SKM-1 treated with dmso at 0.1 percent for 144 hours (cell line): Measurements from ENCODE around the gene ESYT3.
"Not testable (repeated sequence)": the region's sequence is repeated elsewhere in the genome, so short reads cannot be mapped to it uniquely, and the experiment has no call there.

Experiments
- DNase-seq: peaks from one replicate; lab custom pipeline; 2025; ENCODE audit not compliant: unreplicated experiment; lab: John Stamatoyannopoulos, UW

ESYT3 gene

DNA sequence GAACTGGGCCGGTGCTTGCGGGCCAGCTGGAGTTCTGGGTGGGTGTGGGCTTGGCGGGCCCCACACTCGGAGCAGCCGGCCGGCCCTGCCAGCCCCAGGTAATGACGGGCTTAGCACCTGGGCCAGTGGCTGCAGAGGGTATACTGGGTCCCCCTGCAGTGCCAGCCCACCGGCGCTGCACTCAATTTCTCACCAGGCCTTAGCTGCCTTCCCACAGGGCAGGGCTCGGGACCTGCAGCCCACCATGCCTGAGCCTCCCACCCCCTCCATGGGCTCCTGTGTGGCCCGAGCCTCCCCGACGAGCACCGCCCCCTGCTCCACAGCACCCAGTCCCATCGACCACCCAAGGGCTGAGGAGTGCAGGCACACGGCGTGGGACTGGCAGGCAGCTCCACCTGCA, 50.3 kb downstream of the ESYT3 start:
- not testable (repeated sequence) for DNase-seq

DNA sequence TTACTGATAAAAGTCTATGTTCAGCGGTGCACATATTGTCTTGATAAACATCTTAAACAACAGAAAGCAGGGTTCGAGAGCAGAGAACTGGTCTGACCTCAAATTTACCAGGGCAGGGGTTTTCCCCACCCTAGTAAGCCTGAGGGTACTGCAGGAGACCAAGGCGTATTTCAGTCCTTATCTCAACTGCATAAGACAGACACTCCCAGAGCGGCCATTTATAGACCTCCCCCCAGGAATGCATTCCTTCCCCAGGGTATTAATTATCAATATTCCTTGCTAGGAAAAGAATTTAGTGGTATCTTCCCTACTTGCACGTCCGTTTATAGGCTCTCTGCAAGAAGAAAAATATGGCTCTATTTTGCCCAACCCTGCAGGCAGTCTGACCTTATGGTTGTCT, 52.2 kb downstream of the ESYT3 start:
- not testable (repeated sequence) for DNase-seq

DNA sequence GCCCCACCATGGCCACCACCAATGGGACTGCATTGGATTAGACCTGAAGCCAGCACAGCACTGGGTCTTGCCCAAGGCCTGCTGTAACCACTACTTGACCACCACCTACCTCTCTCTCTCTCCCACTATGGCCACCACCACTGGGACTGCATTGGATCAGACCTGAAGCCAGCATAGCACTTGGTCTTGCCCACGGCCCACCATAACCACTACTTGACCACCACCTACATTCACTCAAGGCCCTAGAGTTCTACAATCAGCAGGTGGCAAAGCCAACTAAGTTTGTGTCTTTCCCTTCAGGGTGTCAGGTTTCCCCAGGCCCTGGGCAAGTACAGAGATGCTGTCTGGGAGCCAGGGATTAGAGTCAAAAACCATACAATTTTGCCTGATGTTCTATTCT, 57.6 kb downstream of the ESYT3 start:
- DNase-seq: no peak

DNA sequence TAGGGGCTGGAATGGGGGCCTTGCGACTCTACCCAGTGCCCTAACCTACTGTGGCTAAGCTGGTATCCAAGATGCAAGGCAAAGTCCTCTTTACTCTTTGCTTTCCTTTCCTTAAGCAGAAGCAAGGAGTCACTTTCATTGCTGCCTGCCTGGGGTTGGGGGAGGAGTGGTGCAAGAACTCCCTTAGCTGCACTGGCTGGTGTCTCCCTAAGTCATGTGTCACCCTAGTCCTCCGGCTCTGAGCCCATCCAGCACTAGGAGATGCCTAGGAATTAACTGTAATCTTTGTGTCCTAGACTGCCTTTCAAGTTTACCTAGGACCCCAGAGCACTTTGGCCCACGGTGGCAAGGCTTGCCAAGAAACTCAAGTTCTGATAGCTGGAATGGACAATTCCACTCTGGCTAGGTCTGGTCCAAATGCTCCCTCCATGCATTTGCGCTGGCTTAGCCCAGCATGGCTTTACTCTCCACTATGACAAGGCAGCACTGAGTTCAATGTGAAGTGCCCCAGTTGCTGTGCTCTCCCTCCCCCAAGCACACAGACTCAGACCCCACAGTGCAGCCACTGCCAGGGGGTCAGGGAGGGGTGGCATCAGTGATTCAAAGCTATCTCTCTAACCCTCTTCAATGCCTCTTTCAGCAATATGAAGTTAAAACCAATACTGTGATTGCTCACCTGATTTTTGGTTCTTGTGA, 58.7 kb downstream of the ESYT3 start:
- DNase-seq: no peak

DNA sequence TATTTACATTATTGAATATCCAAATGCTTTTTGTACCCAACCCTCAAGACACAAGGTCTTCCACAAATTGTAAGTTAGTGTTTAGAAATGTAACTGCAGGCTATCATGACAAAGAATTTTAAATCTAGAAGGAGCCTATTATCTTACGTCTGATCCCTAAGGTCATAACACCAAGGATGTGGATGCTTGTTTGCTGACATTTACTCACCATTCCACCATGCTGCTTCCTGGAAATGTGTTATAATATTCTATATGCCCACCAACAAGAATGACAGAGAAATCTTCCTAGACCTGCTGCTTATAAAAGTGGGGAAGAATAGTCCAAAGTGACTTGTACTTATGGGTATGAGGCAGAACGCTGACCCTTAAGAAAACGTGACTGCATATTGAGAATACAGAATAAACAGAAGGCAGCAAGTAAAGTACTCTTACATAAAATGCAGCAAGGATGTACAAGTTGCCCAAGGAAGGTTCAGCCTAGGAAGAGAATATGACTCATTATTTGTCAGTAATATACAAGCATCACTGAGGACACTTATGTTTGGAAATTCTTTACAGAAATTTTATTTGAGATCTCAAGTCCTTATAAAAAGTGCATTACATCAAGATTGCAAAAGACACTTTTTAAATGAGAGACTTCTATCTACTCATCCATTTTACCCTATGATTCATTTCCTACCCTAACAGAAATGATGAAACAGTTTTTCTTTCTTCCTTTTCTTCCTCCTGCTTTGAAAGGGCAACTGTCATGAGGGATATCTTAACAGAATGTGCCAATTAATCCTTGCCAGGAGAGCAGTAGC, 59.6 kb downstream of the ESYT3 start:
- DNase-seq: no peak

DNA sequence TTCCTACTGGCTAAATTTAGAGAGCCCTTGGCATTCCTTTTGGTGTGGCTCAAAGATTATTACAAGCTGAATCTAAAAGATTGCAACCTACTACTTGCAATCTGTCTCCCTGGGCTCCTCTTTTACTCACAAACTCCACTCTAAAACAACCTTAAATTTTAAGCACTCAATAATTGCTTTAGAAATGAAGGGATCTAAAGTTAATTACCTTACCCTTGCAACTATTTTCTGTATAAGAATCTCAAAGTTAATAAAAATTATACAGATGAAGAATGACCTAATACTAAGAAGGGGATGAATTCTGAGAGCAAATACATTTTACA, 60.2 kb downstream of the ESYT3 start:
- no peak for DNase-seq

DNA sequence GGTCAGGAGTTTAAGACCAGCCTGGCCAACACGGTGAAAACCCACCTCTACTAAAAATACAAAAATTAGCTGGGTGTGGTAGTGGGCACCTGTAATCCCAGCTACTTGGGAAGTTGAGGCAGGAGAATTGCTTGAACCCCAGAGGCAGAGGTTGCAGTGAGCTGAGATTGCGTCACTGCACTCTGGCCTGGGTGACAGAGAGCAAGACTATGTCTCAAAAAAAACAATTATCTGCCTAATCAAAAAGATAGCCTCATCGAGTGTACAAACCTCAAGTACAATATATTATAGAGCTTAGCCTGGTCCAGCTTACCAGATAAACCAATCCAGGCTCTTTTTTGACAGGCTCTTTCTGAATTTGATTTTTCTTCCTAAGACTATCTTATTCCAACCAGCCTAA, 61.2 kb downstream of the ESYT3 start:
- DNase-seq: not testable (repeated sequence)

DNA sequence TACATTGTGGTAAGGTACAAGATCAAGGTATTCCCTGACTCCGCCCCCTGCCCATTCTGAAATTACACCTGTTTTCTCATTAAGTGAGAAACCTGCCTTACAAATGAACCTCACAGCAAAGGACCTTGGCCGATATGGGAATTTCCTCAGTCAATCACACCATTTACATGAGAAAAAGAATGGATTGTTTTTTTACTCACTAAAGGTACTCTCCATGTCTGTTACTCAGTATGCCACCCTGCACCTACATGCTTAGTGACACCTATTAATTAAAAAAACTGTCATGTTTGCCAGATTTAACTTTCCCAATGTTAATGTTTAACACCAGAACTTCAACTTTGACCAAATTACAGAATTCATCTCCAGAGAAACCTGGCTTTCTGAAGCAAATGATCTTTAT, 62.0 kb downstream of the ESYT3 start:
- no peak for DNase-seq

DNA sequence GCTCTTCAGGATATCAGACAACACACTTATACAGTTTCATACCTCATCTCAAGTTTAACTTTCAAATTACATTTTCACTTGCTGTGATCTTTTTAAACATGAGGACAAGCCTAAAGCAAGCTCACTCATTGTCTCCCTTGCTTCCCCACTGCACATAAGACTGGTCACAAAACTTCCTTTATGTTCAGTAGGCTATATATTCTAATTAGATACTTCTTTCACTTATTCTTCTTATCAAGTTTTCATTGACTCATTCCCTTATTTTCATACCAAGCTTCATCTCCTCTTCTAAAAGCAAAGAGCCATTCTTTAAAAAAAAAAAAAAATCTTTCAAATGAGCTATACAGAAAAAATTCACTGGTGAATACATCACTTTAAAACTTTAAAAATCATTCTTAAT, 62.6 kb downstream of the ESYT3 start:
- no peak for DNase-seq

DNA sequence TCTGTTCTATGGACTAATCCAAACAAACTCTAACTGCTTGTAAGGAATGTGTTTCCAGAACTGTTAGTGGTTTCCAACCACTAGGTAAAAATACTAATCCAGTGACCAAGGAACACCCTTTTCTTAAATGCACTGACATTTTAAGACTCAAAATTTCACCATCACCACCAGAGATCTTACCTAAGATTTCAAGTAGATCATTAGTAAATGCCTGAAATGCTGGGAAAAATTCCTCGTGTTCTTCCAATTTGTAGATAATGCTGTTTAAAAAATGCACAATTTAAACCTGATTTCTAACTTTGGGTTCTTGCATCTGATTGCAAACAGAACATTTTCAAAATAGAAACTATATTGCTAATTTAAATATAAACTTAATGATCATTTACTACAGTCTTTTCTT, 63.4 kb downstream of the ESYT3 start:
- no peak for DNase-seq

DNA sequence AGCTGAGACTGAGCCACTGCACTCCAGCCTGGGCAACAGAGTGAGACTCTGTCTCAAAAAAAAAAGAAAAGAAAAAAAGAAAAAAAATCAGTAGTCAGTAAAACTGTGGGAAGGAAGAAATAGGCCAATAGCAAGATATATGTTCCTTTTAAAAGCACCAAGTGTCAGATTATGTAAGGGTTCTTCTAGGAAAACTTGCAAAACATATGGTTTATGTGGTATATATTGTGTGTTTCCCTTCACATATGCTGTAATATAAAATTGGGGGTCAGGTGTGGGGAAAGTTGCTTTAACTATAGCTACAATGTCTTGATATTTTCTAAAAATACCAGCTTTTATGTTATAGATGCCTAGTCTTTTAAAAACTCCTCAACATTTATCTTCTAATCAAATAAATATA, 64.6 kb downstream of the ESYT3 start:
- no peak for DNase-seq

DNA sequence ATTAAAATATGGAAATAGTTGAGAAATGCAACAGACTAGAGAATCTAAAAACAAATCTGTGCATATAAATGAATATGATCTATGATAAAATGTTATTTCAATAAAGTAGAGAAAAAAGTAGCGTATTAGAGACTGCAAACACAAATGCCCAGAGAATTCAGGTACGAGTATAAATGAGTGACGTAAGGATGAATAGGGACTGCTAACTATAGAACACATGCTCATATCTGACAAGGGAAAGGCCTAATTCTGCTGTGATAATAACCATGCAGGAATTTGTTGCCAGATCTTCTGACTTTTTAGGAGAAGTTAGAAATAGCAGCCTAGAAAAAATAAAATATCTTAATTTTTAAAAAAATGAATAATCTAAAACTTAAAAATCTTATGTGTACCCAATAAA, 73.1 kb downstream of the ESYT3 start:
- no peak for DNase-seq

DNA sequence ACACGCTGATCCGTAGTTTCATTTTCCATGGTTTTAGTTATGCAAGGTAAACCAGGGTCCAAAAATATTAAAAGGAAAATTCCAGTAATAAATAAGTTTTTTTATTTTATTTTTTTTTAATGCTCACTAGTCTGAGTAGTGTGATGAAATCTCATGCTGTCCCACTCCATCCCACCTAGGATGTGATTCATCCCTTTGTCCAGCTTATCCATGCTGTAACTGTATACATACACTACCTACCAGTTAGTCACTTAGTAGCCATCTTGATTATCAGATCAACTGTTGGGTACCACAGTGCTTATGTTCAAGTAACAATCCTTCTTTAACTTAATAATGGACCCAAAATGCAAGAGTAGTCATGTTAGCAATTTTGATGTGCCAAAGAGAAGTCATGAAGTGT, 75.2 kb downstream of the ESYT3 start:
- DNase-seq: no peak

DNA sequence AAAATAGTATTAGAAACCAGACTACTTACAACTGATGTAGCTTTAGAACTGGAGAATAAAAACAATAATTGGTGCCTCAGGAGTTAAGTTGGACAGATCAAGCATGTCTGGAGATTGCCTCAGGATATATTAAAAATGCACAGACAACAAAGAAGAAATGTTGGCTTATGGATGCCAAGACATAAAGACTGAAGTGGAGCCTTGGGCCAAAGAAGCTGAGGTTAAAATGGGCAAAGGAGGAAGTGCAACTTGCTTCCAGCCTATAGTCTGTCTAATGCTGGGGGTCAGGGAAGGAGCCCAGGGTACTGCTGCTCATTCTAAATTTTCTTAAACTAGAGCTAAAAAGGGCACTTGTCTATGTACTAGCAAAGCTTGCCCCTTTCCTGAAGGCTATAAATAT, 77.5 kb downstream of the ESYT3 start:
- DNase-seq: no peak

DNA sequence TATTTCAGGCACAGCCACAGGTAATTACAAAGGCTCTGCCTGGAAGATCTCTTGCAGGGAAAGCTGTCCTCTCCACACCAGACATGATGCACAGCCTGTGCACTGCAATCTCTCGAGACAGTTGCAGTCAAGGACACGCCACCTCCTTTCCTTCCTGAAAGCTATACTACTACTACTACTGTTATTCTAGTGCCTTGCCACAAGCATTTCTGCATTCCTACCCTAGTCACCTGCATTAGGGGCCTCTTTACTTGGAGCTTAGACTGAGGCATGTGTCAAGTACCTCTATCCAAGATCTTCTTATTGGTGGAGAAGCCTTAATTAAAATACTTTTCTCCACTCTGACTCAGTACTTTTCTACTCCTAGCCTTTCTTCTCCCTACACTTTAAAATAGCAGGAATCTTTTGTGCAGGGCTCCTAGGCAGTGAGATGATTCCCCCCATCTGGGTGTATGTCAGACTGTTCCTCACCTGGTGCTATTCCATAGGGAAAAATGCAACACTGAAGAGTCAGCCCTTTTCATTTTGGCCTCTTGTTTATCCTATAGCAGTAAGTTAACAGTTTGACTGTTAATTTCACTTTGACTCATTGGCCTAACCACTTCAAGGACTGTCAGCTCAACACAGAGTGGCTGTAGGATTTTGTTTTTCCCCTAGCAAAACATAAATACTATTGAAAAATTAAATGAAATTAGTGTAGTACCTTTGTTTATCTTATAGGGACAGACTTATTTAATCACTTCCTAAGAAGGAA, 78.9 kb downstream of the ESYT3 start:
- no peak for DNase-seq

DNA sequence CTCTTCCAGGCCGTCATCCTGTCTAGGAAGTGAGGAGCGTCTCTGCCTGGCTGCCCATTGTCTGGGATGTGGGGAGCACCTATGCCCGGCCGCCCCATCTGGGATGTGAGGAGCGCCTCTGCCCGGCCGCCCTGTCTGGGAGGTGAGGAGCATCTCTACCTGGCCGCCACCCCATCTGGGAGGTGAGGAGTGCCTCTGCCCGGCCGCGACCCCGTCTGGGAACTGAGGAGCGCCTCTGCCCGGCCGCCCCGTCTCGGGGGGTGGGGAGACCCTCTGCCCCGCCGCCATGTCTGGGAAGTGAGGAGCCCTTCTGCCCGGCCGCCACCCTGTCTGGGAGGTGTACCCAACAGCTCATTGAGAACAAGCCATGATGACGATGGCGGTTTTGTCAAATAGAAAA, 87.0 kb downstream of the ESYT3 start:
- DNase-seq: not testable (repeated sequence)
